Gastroesophageal sphincter (tissue), 3 donors: ENCODE measurements around the gene NPSR1.

Source experiments
- CTCF ChIP-seq, 4 experiments: fragments of 200-600 bp in 2 of 4; fragments of 450-650 bp in 2 of 4; sonication (generic) in 1 of 4; IDR thresholded peaks; one replicate each; pipeline ENCODE4 v1.5.1; 2017 to 2019; ENCODE audit warnings: antibody characterized with exemption in 4 of 4, mild to moderate bottlenecking in 2 of 4, moderate library complexity in 2 of 4
- POLR2A ChIP-seq, 2 donors: fragments of 450-650 bp; IDR thresholded peaks; one replicate each; pipeline ENCODE4 v1.6.1; 2017; ENCODE audit warnings: antibody characterized with exemption in 2 of 2, mild to moderate bottlenecking in 2 of 2, moderate library complexity in 1 of 2
- POLR2AphosphoS5 ChIP-seq: sonication (generic); formaldehyde crosslinking; IDR thresholded peaks from one replicate; pipeline ENCODE4 v1.6.1; 2017; ENCODE audit warnings: antibody characterized with exemption

- TF ChIP-seq POLR2A (IDR thresholded peaks at IDR 0.05): no peak
- no peak for TF ChIP-seq CTCF (IDR thresholded peaks at IDR 0.05)
- TF ChIP-seq POLR2AphosphoS5: no peak
Observed at GRCh38 chr7:34720289-34720688, 62.3 kb downstream of the NPSR1 start.
